Spinal cord (tissue), 10 donors: Measurements from ENCODE around the gene PRDM16. TPM values are rescaled to one million over a fixed set of nuclear protein-coding genes. Genes with fewer than 3 reads are reported as not detected.

Source experiments
- DNase-seq, 6 donors: peaks; one replicate each; pipeline versions ENCODE4 v3.0.0 to v3.0.0-alpha.2; 2013 to 2015; ENCODE audit warnings: low spot score in 6 of 6, low read depth in 4 of 6
- H3K27ac ChIP-seq: one replicate; pipeline ENCODE4 v1.5.1; 2013; ENCODE audit warnings: low read depth, low read length, control low read depth
- H3K27me3 ChIP-seq: one replicate; pipeline ENCODE4 v1.6.1; 2013; ENCODE audit warnings: low read length; ENCODE audit not compliant: control insufficient read depth, insufficient read depth
- H3K36me3 ChIP-seq: one replicate; pipeline ENCODE4 v1.6.1; 2013; ENCODE audit warnings: low read length; ENCODE audit not compliant: control insufficient read depth, insufficient read depth
- H3K4me1 ChIP-seq: one replicate; pipeline ENCODE4 v1.6.1; 2013; ENCODE audit warnings: low read length; ENCODE audit not compliant: control insufficient read depth, insufficient read depth
- H3K4me3 ChIP-seq: one replicate; pipeline ENCODE4 v1.5.1; 2013; ENCODE audit warnings: low read depth, low read length, control low read depth
- H3K9me3 ChIP-seq: one replicate; pipeline ENCODE4 v1.6.1; 2013; ENCODE audit warnings: low read length; ENCODE audit not compliant: control insufficient read depth, insufficient read depth
- WGBS: methylation state at CpG from one replicate; pipeline ENCODE4 v1.1.5; 2013; ENCODE audit warnings: missing lambda C conversion rate; ENCODE audit not compliant: insufficient coverage; 5-methylcytosine and 5-hydroxymethylcytosine counted together
- polyA plus RNA-seq, 2 donors: library from polyadenylated mRNA; unstranded; fragments of 120-200 nt; gene quantifications; one replicate each; pipeline ENCODE4 v1.2.1, GENCODE V29; 2013; ENCODE audit not compliant: insufficient read length in 2 of 2
- total RNA-seq, 2 donors: library from RNA; depleted of rRNA in 1 of 2; stranded (reverse); fragments of 120-200 nt in 1 of 2; fragments of >200 nt in 1 of 2; gene quantifications; one replicate each; pipeline versions ENCODE4 v1.2.3 to v1.2.4, GENCODE V29; 2013 to 2014
- donor health status: healthy.

The PRDM16 gene
- total and polyA plus RNA-seq, 4 donors = 6.1 to 8.3 (median 7.3) TPM

DNA sequence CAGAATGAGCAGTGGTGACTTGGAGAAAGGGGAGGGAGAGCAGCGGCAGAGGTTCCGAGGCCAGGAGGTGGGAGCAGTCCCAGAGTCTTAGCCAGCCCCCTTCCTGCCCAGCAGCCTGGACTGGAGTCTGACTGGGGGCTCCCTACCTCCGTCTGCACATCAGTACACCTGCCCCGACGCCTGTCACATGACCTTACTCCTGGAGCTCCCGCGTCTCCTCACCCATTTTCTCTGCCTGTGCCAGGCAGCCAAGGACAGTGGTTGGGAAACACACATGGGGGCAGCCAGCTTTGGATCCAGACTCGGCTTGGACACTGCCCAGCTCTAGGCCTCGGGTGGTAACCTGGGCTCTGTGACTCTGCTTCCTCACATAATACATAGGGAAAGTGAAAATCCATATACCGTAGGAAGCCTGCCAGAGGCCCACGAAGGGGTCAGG, 30.9 kb upstream of the PRDM16 start:
- WGBS = 80% methylated on average over 7 of the region's 11 CpGs

GRCh38 chr1:3038571-3039181, 30.3 kb upstream of the PRDM16 start:
- Histone ChIP-seq H3K36me3 (no peaks in the 10 kb centered on the region), H3K27ac (no peak overlapping the region), H3K4me3 (no peak overlapping the region), H3K9me3 (no peaks in the 10 kb centered on the region), H3K4me1 (peaks cover 13% of the 10 kb centered on the region), H3K27me3 (no peaks in the 10 kb centered on the region)
- DNase-seq = no peak
- WGBS = 60% methylated on average over 14 of the region's 19 CpGs

More for the DNA sequence above, 30.9 kb upstream of the PRDM16 start:
- H3K27me3 ChIP-seq = no peaks in the 10 kb centered on the region
- H3K4me1 ChIP-seq = peaks cover 13% of the 10 kb centered on the region
- DNase-seq = no peak
- H3K36me3 ChIP-seq = no peaks in the 10 kb centered on the region
- no peak overlapping the region for H3K4me3 ChIP-seq
- H3K27ac ChIP-seq = no peak overlapping the region
- no peaks in the 10 kb centered on the region for H3K9me3 ChIP-seq

- DNase-seq = no peak
- WGBS = 84% methylated on average over 7 of the region's 7 CpGs
- no peaks in the 10 kb centered on the region for H3K9me3 ChIP-seq
- H3K4me3 ChIP-seq = no peak overlapping the region
- H3K4me1 ChIP-seq = peaks cover 13% of the 10 kb centered on the region
- H3K27me3 ChIP-seq = no peaks in the 10 kb centered on the region
- H3K27ac ChIP-seq = no peak overlapping the region
- H3K36me3 ChIP-seq = no peaks in the 10 kb centered on the region
Observed at GRCh38 chr1:3040004-3040403, 29.0 kb upstream of the PRDM16 start.

- DNase-seq = no peak
Observed at GRCh38 chr1:3042481-3042880, 26.5 kb upstream of the PRDM16 start.

GRCh38 chr1:3049164-3049563, 19.8 kb upstream of the PRDM16 start:
- Histone ChIP-seq H3K36me3 (no peaks in the 10 kb centered on the region), H3K4me3 (no peak overlapping the region), H3K27ac (no peak overlapping the region), H3K4me1 (no peaks in the 10 kb centered on the region), H3K9me3 (peaks cover 2% of the 10 kb centered on the region), H3K27me3 (peaks cover 4% of the 10 kb centered on the region)
- no peak for DNase-seq
- WGBS = 81% methylated on average over 7 of the region's 7 CpGs

More at GRCh38 chr1:3042481-3042880, 26.5 kb upstream of the PRDM16 start:
- no peak overlapping the region for H3K27ac ChIP-seq
- 100% methylated on average over 5 of the region's 9 CpGs for WGBS
- H3K36me3 ChIP-seq = no peaks in the 10 kb centered on the region
- H3K4me3 ChIP-seq = no peak overlapping the region
- peaks cover 3% of the 10 kb centered on the region for H3K27me3 ChIP-seq
- H3K9me3 ChIP-seq = peaks cover 2% of the 10 kb centered on the region
- H3K4me1 ChIP-seq = peaks cover 7% of the 10 kb centered on the region

GRCh38 chr1:3049905-3050304, 19.1 kb upstream of the PRDM16 start:
- DNase-seq = no peak
- Histone ChIP-seq H3K4me1 (no peaks in the 10 kb centered on the region), H3K9me3 (peaks cover 2% of the 10 kb centered on the region), H3K27me3 (peaks cover 4% of the 10 kb centered on the region), H3K27ac (no peak overlapping the region), H3K36me3 (no peaks in the 10 kb centered on the region), H3K4me3 (no peak overlapping the region)
- WGBS = 83% methylated on average over 2 of the region's 2 CpGs

- H3K4me3 ChIP-seq = no peak overlapping the region
- H3K9me3 ChIP-seq = peaks cover 2% of the 10 kb centered on the region
- no peak overlapping the region for H3K27ac ChIP-seq
- H3K27me3 ChIP-seq = peaks cover 2% of the 10 kb centered on the region
- H3K4me1 ChIP-seq = no peaks in the 10 kb centered on the region
- no peak for DNase-seq
- H3K36me3 ChIP-seq = no peaks in the 10 kb centered on the region
Observed at GRCh38 chr1:3050603-3051002, 18.4 kb upstream of the PRDM16 start.

- Histone ChIP-seq H3K27me3 (peaks cover 2% of the 10 kb centered on the region), H3K4me1 (no peaks in the 10 kb centered on the region), H3K9me3 (peaks cover 2% of the 10 kb centered on the region), H3K27ac (no peak overlapping the region), H3K4me3 (no peak overlapping the region), H3K36me3 (no peaks in the 10 kb centered on the region)
- 84% methylated on average over 3 of the region's 3 CpGs for WGBS
- no peak for DNase-seq
Observed at GRCh38 chr1:3051270-3052268, 17.4 kb upstream of the PRDM16 start.

DNA sequence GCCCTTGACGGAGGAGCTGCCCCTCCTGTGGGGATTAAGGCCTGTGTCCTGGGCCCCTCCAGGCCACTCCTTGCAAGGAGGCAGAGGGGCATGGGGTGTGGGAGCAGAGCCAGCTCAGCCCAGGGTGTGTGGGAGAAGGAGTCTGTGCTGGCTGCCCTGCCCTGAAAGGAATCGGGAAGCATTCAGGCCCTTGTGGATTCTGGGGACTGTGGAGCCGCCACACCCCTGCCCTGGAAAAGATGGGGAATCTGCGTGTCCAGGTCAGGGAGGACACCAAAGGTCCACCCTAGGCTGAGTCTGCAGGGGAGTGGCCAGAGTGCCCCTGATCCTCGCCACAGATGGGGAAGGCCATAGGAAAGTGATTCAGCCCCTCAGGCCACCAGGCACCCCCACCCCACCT, 16.5 kb upstream of the PRDM16 start:
- DNase-seq = no peak
- no peaks in the 10 kb centered on the region for H3K4me1 ChIP-seq
- no peak overlapping the region for H3K4me3 ChIP-seq

More for the DNA sequence above, 16.5 kb upstream of the PRDM16 start:
- no peaks in the 10 kb centered on the region for H3K9me3 ChIP-seq
- WGBS = 95% methylated on average over 5 of the region's 5 CpGs
- no peak overlapping the region for H3K27ac ChIP-seq
- H3K36me3 ChIP-seq = no peaks in the 10 kb centered on the region
- H3K27me3 ChIP-seq = peaks cover 2% of the 10 kb centered on the region
